ENCODE data around the gene ANKRD33B. TPM values are rescaled to one million over a fixed set of nuclear protein-coding genes. Genes with fewer than 3 reads are reported as not detected.
A peak's percentile ranks its signal among the peaks of the same experiment; 100 is the strongest.

ANKRD33B gene
- total RNA-seq, 1 donor from 2014 or later, result 0.83 TPM

GRCh38 chr5:10666531-10667299 lies 102.8 kb downstream of the ANKRD33B start:
- no peaks in the 10 kb centered on the region for H3K9me3 Mint-ChIP-seq (ENCODE audit: unreplicated experiment)
- H3K4me3 Mint-ChIP-seq (ENCODE audit: unreplicated experiment), result no peak overlapping the region
- no peaks in the 10 kb centered on the region for H3K4me1 Mint-ChIP-seq (ENCODE audit: unreplicated experiment)
- no peaks in the 10 kb centered on the region for H3K36me3 Mint-ChIP-seq (ENCODE audit: unreplicated experiment)
- peak; percentile 63 for DNase-seq (ENCODE audit: extremely low spot score, unreplicated experiment)
- no peak overlapping the region for H3K27ac Mint-ChIP-seq (ENCODE audit: unreplicated experiment)
- peaks cover 3% of the 10 kb centered on the region for H3K27me3 Mint-ChIP-seq (ENCODE audit: unreplicated experiment)
- no peak for TF ChIP-seq CTCF (IDR thresholded peaks at IDR 0.05)

- H3K4me1 Mint-ChIP-seq (ENCODE audit: unreplicated experiment), result no peaks in the 10 kb centered on the region
- peaks cover 8% of the 10 kb centered on the region for H3K27me3 Mint-ChIP-seq (ENCODE audit: unreplicated experiment)
- H3K4me3 Mint-ChIP-seq (ENCODE audit: unreplicated experiment), result no peak overlapping the region
- no peaks in the 10 kb centered on the region for H3K36me3 Mint-ChIP-seq (ENCODE audit: unreplicated experiment)
- peak; percentile 62 for DNase-seq (ENCODE audit: extremely low spot score, unreplicated experiment)
- no peak overlapping the region for H3K27ac Mint-ChIP-seq (ENCODE audit: unreplicated experiment)
- no peaks in the 10 kb centered on the region for H3K9me3 Mint-ChIP-seq (ENCODE audit: unreplicated experiment)
- TF ChIP-seq CTCF (IDR thresholded peaks at IDR 0.05), result no peak
Measured at GRCh38 chr5:10667431-10668057, 103.7 kb downstream of the ANKRD33B start.

GRCh38 chr5:10668697-10669096 lies 104.8 kb downstream of the ANKRD33B start:
- Mint-ChIP-seq H3K4me1 (ENCODE audit: unreplicated experiment) (no peaks in the 10 kb centered on the region), H3K4me3 (ENCODE audit: unreplicated experiment) (no peak overlapping the region), H3K36me3 (ENCODE audit: unreplicated experiment) (no peaks in the 10 kb centered on the region), H3K9me3 (ENCODE audit: unreplicated experiment) (no peaks in the 10 kb centered on the region), H3K27me3 (ENCODE audit: unreplicated experiment) (peaks cover 8% of the 10 kb centered on the region), H3K27ac (ENCODE audit: unreplicated experiment) (no peak overlapping the region)
- DNase-seq (ENCODE audit: extremely low spot score, unreplicated experiment), result no peak
- TF ChIP-seq CTCF (IDR thresholded peaks at IDR 0.05), result no peak

GRCh38 chr5:10669983-10670382 lies 106.1 kb downstream of the ANKRD33B start:
- Mint-ChIP-seq H3K27me3 (ENCODE audit: unreplicated experiment) (peaks cover 8% of the 10 kb centered on the region), H3K4me1 (ENCODE audit: unreplicated experiment) (no peaks in the 10 kb centered on the region), H3K36me3 (ENCODE audit: unreplicated experiment) (no peaks in the 10 kb centered on the region), H3K27ac (ENCODE audit: unreplicated experiment) (no peak overlapping the region), H3K4me3 (ENCODE audit: unreplicated experiment) (no peak overlapping the region), H3K9me3 (ENCODE audit: unreplicated experiment) (no peaks in the 10 kb centered on the region)
- no peak for TF ChIP-seq CTCF (IDR thresholded peaks at IDR 0.05)
- no peak for DNase-seq (ENCODE audit: extremely low spot score, unreplicated experiment)

All from osteocyte (in vitro differentiated cells).